SK-N-MC (cell line): ENCODE data around the gene NKIRAS2.

Source experiments
- EZH2 ChIP-seq: fragments of 200-600 bp; sonication (generic); IDR thresholded peaks from one replicate; pipeline ENCODE4 v1.6.1; 2017; ENCODE audit warnings: antibody characterized with exemption
- FOXP2 ChIP-seq: optimal IDR thresholded peaks from 2 replicates; pipeline ENCODE3; 2011; ENCODE audit warnings: mild to moderate bottlenecking, moderate library complexity; ENCODE audit not compliant: insufficient read depth; ENCODE audit errors: extremely low read length, control extremely low read depth
- POLR2AphosphoS5 ChIP-seq: IDR thresholded peaks from 2 replicates; pipeline ENCODE4 v1.6.1; 2012; ENCODE audit warnings: mild to moderate bottlenecking, low read depth, low read length, borderline replicate concordance

DNA sequence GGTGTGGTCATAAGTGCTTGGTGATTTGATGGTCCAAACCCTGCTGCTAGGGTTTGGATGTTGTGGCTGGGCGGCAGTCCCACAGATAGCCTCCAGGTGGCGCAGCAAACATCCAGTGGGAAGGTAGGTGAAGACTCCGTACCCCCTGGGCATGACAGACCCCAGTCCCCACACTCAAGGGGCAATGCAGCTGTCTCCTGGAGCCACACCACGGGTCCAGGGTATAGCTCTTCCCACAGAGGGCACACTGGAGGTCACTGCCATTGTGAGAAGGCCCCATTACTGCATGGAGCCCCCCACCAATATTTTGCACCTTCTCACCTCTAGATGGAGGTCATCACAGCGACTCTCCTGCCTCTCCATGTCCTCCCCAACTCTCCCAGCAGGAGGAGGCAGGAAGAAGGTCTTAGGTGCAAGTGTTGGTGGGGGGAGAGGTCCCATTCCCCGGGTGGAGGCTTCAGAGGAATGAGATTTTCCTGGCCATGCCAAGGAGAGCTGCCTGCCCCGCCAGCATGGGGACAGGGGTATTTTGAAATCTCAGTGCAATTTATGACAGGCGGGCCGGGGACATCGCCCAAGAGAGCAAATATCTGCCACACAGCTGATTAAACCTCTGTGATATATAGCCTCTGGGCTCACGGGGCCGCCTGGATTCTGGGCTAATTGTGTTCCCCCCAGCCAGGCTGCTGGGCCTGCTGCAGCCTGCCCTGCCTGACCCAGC is 47.6 kb downstream of the NKIRAS2 start:
- TF ChIP-seq EZH2: no peak
- no peak for TF ChIP-seq POLR2AphosphoS5
- TF ChIP-seq FOXP2: no peak
